Lung microvascular endothelial cell (primary cell): ENCODE results near the gene PKDCC. TPM values are rescaled to one million over a fixed set of nuclear protein-coding genes. Genes with fewer than 3 reads are reported as not detected.
A peak's percentile ranks its signal among the peaks of the same experiment; 100 is the strongest.

Experiments used
- DNase-seq, 2 donors: peaks; one replicate each; pipeline versions ENCODE4 v3.0.0 to v3.0.0-alpha.2; 2010; ENCODE audit warnings: low read depth in 2 of 2
- total RNA-seq: library from RNA; depleted of rRNA; stranded (reverse); fragments of >200 nt; gene quantifications from 2 replicates; pipeline ENCODE4 v1.2.1, GENCODE V29; 2014

PKDCC gene
- total RNA-seq, 1 donor from 2014 or later = 4.2 TPM

DNA sequence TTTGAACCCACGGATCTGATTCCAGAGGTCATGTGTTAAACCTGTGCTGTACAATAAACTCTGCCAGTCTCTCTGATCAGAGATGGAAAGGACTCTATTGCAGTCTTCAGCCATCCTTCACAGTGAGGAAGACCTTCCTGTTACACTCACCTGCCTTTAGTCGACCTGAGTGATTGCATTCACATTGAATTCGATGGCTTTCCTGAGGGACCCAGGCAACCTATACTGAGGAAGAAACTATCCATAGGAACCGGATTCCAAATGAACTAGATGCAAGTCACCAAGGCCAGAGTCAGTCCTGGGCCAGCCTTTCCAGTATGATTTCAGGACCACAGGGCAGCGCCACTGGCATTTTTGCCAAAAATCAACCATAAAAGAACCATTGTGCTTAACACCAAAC is 56.8 kb downstream of the PKDCC start:
- no peak for DNase-seq

DNA sequence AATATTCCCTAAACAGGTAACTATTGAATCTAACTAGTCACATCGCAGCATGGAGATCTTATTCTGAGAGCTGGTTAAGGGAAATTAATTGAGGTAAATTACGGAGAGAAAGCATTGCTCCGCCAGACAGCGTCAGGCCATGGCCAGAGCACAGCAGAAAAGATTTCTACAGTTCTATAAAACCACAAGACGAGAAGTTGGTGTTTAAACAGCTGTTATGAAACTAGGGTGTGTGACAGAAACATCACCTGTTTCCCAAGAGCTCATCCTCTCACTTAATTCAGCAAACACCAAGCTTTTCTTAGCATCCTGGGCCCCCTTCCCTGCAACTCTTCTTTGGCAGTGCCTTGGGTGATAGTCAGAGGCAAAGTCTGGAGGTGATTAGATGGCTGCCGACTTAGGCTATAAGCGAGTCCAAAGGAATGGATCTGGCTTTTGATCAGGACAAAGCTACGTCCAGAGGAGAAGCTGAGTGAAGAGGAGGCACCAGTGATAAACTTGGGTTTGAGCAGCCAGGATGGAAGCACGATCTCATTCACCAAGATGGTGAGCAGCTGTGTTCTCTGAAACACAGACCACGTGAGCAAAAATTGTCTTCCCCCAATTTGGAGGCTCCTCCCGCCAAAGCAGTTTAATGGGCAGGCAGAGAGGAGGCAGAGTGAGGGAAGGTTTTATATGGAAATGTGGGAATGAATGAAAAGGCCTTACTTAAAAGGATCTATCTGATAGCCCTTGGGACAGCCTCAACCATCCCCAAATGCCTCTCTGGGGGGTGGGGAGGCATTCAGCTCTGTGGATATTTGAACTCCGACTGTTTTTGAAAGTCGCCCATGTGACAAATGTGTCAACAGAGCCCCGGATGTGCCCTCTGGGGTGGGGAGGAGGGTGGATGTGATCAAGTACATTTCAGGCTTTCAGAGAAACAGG is 57.8 kb downstream of the PKDCC start:
- DNase-seq = peak in 1 of 2 donors; percentile 24

DNA sequence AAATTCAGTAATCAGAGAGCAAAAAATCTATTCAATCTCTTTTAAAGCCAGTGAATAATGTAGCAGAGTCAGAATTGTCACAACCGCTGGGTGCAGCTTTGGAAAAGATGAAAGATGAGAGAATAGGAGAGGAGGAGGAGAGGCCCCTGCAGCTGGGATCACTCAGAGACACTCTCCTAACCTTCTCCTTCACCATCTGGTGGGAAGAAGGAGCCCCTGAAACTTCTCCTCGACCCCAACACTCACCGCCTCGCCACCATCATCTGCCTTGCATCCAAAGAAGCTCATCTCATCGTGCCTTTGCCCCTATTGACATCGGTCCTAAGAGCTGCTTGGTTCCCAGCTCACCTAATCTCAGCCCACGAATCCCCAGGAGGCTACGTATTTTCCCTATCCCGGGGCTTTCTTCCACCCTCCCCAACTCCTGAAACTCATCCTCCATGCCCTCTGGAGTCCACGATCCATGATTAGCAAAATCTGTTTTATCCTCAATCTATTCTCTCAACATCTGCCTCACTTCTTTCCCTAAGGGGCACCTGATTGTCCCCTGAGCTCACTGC is 58.5 kb downstream of the PKDCC start:
- DNase-seq = no peak

DNA sequence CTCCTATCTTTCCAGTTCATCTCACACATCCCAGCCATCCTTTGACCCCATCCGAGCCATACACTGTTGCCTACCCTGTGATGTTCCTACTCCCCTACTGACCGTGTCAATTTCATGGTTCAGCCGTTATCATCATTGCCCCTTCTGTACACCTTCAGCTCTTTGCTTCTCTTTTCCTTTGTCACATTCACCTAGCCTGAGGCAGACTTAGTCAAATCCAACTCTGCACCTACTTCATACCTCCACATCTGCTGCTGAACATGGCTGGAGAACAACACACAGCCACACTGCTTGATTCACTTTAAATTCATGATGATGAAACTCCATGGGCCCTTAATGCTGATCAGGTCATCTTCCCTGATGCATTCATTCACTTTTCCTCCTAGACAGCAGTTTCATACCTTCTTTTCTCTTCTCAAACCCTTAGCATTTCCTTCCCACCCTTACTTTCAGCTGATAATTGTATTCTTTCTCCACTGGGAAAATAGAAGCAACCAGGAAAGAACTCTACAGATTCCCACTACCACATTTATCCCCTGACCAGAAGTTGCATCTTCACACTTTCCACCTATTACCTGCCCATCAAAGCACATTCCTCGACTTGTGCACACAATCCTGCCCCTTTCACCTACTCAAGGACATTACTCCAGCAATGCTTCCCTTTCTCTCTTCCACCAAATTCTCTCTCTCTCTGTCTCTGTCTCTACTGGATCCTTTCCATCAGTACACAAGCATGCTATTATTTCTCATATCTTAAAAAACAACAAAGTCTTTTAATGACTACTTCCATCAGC is 59.6 kb downstream of the PKDCC start:
- no peak for DNase-seq

Other genes with a start within 250 kb of the PKDCC start
- 12.5 and 14.6 TPM in 2 replicates for gene EML4, start 121.3 kb downstream of the PKDCC start, total RNA-seq